HG03103 (cell line): ENCODE measurements around the gene GRK1.

Experiments used
- ATAC-seq: cut with Tn5 transposase; IDR thresholded peaks from one replicate; pipeline ENCODE4 v1.9.1; 2021; ENCODE audit warnings: low read depth; ENCODE audit not compliant: unreplicated experiment

The GRK1 gene

GRCh38 chr13:113647351-113648215, 19.4 kb upstream of the GRK1 start:
- no peak for ATAC-seq

- ATAC-seq = no peak
Measured at GRCh38 chr13:113648216-113648610, 18.8 kb upstream of the GRK1 start.

- ATAC-seq = no peak
Measured at GRCh38 chr13:113649212-113649611, 17.8 kb upstream of the GRK1 start.

- ATAC-seq = no peak
Measured at GRCh38 chr13:113650275-113650674, 16.7 kb upstream of the GRK1 start.

GRCh38 chr13:113650731-113651148, 16.3 kb upstream of the GRK1 start:
- no peak for ATAC-seq

GRCh38 chr13:113651511-113652403, 15.3 kb upstream of the GRK1 start:
- ATAC-seq = no peak

- no peak for ATAC-seq
Measured at GRCh38 chr13:113652404-113653263, 14.4 kb upstream of the GRK1 start.

- ATAC-seq = no peak
Measured at GRCh38 chr13:113653264-113654174, 13.5 kb upstream of the GRK1 start.

- no peak for ATAC-seq
Measured at GRCh38 chr13:113654175-113654560, 12.9 kb upstream of the GRK1 start.

GRCh38 chr13:113654591-113655345, 12.3 kb upstream of the GRK1 start:
- no peak for ATAC-seq

- ATAC-seq = no peak
Measured at GRCh38 chr13:113655346-113656002, 11.5 kb upstream of the GRK1 start.

- ATAC-seq = no peak
Measured at GRCh38 chr13:113656003-113656588, 10.9 kb upstream of the GRK1 start.

GRCh38 chr13:113656831-113657671, 10.0 kb upstream of the GRK1 start:
- no peak for ATAC-seq

GRCh38 chr13:113657851-113658741, 8.9 kb upstream of the GRK1 start, which contains the start of gene ATP4B:
Gene ATP4B (minus strand): TSS chr13:113658198. CDS start chr13:113658144, 54 bp downstream.
- no peak for ATAC-seq

GRCh38 chr13:113658836-113659235, 8.2 kb upstream of the GRK1 start:
- ATAC-seq = no peak

GRCh38 chr13:113659337-113659736, 7.7 kb upstream of the GRK1 start:
- ATAC-seq = no peak
